HL-60 (cell line): Measurements from ENCODE around the gene DDX28.

Experiments
- GABPA ChIP-seq: IDR thresholded peaks from 2 replicates; pipeline ENCODE4 v1.6.1; 2012; ENCODE audit warnings: low read depth
- POLR2AphosphoS5 ChIP-seq: IDR thresholded peaks from 2 replicates; pipeline ENCODE4 v1.6.1; 2012; ENCODE audit warnings: low read depth
- SPI1 ChIP-seq: IDR thresholded peaks from 2 replicates; pipeline ENCODE4 v1.6.1; 2012; ENCODE audit warnings: low read depth, mild to moderate bottlenecking, borderline replicate concordance
- TF ChIP-seq, protein P1 (sequence below): IDR thresholded peaks from one replicate; pipeline ENCODE4 v1.5.1; 2011; ENCODE audit warnings: low read length, control low read depth, inconsistent platforms; ENCODE audit not compliant: insufficient read depth
- TF ChIP-seq, protein P2 (sequence below): IDR thresholded peaks from 2 replicates; pipeline ENCODE4 v1.6.1; 2012; ENCODE audit warnings: low read depth; ENCODE audit not compliant: insufficient replicate concordance

- TF ChIP-seq, protein P1, sequence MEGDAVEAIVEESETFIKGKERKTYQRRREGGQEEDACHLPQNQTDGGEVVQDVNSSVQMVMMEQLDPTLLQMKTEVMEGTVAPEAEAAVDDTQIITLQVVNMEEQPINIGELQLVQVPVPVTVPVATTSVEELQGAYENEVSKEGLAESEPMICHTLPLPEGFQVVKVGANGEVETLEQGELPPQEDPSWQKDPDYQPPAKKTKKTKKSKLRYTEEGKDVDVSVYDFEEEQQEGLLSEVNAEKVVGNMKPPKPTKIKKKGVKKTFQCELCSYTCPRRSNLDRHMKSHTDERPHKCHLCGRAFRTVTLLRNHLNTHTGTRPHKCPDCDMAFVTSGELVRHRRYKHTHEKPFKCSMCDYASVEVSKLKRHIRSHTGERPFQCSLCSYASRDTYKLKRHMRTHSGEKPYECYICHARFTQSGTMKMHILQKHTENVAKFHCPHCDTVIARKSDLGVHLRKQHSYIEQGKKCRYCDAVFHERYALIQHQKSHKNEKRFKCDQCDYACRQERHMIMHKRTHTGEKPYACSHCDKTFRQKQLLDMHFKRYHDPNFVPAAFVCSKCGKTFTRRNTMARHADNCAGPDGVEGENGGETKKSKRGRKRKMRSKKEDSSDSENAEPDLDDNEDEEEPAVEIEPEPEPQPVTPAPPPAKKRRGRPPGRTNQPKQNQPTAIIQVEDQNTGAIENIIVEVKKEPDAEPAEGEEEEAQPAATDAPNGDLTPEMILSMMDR, result no peak
- TF ChIP-seq POLR2AphosphoS5 (no peak), SPI1 (no peak), GABPA (no peak)
- TF ChIP-seq, protein P2, sequence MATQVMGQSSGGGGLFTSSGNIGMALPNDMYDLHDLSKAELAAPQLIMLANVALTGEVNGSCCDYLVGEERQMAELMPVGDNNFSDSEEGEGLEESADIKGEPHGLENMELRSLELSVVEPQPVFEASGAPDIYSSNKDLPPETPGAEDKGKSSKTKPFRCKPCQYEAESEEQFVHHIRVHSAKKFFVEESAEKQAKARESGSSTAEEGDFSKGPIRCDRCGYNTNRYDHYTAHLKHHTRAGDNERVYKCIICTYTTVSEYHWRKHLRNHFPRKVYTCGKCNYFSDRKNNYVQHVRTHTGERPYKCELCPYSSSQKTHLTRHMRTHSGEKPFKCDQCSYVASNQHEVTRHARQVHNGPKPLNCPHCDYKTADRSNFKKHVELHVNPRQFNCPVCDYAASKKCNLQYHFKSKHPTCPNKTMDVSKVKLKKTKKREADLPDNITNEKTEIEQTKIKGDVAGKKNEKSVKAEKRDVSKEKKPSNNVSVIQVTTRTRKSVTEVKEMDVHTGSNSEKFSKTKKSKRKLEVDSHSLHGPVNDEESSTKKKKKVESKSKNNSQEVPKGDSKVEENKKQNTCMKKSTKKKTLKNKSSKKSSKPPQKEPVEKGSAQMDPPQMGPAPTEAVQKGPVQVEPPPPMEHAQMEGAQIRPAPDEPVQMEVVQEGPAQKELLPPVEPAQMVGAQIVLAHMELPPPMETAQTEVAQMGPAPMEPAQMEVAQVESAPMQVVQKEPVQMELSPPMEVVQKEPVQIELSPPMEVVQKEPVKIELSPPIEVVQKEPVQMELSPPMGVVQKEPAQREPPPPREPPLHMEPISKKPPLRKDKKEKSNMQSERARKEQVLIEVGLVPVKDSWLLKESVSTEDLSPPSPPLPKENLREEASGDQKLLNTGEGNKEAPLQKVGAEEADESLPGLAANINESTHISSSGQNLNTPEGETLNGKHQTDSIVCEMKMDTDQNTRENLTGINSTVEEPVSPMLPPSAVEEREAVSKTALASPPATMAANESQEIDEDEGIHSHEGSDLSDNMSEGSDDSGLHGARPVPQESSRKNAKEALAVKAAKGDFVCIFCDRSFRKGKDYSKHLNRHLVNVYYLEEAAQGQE, result no peak
Observed at GRCh38 chr16:67987460-67988160, 35.4 kb downstream of the DDX28 start.
